GM18508 (cell line): Measurements from ENCODE around the gene NDUFAF2.
"Not testable (repeated sequence)": the region's sequence is repeated elsewhere in the genome, so short reads cannot be mapped to it uniquely, and the experiment has no call there.

ENCODE experiments used
- ATAC-seq: cut with Tn5 transposase; IDR thresholded peaks from one replicate; pipeline ENCODE4 v1.9.1; 2021; ENCODE audit warnings: moderate number of reproducible peaks; ENCODE audit not compliant: insufficient read depth, unreplicated experiment

The NDUFAF2 gene

GRCh38 chr5:61162832-61163567 is 218.0 kb downstream of the NDUFAF2 start:
- ATAC-seq = no peak

- no peak for ATAC-seq
Measured at GRCh38 chr5:61163905-61164304, 218.9 kb downstream of the NDUFAF2 start.

- ATAC-seq = no peak
Measured at GRCh38 chr5:61167382-61167781, 222.4 kb downstream of the NDUFAF2 start.

GRCh38 chr5:61168951-61169350 is 223.9 kb downstream of the NDUFAF2 start:
- ATAC-seq = no peak

- no peak for ATAC-seq
Measured at GRCh38 chr5:61171479-61171878, 226.5 kb downstream of the NDUFAF2 start.

- no peak for ATAC-seq
Measured at GRCh38 chr5:61176631-61177030, 231.6 kb downstream of the NDUFAF2 start.

GRCh38 chr5:61177070-61177469 is 232.1 kb downstream of the NDUFAF2 start:
- ATAC-seq = no peak

- peak; percentile 86 for ATAC-seq
Measured at GRCh38 chr5:61177716-61178115, 232.7 kb downstream of the NDUFAF2 start.

GRCh38 chr5:61178702-61179101 is 233.7 kb downstream of the NDUFAF2 start:
- no peak for ATAC-seq

GRCh38 chr5:61180886-61181285 is 235.9 kb downstream of the NDUFAF2 start:
- no peak for ATAC-seq

- ATAC-seq = no peak
Measured at GRCh38 chr5:61182449-61182848, 237.4 kb downstream of the NDUFAF2 start.

GRCh38 chr5:61183538-61183937 is 238.5 kb downstream of the NDUFAF2 start:
- ATAC-seq = no peak

- no peak for ATAC-seq
Measured at GRCh38 chr5:61184708-61185107, 239.7 kb downstream of the NDUFAF2 start.

- no peak for ATAC-seq
Measured at GRCh38 chr5:61186634-61187033, 241.6 kb downstream of the NDUFAF2 start.

GRCh38 chr5:61187352-61187751 is 242.3 kb downstream of the NDUFAF2 start:
- not testable (repeated sequence) for ATAC-seq

- ATAC-seq = not testable (repeated sequence)
Measured at GRCh38 chr5:61187826-61188225, 242.8 kb downstream of the NDUFAF2 start.

GRCh38 chr5:61198606-61199005 is 253.6 kb downstream of the NDUFAF2 start:
- ATAC-seq = no peak

GRCh38 chr5:61200582-61201155 is 255.7 kb downstream of the NDUFAF2 start:
- ATAC-seq = no peak

GRCh38 chr5:61202213-61202612 is 257.2 kb downstream of the NDUFAF2 start:
- no peak for ATAC-seq
